Measurements from ENCODE around the gene PGA4.

DNA sequence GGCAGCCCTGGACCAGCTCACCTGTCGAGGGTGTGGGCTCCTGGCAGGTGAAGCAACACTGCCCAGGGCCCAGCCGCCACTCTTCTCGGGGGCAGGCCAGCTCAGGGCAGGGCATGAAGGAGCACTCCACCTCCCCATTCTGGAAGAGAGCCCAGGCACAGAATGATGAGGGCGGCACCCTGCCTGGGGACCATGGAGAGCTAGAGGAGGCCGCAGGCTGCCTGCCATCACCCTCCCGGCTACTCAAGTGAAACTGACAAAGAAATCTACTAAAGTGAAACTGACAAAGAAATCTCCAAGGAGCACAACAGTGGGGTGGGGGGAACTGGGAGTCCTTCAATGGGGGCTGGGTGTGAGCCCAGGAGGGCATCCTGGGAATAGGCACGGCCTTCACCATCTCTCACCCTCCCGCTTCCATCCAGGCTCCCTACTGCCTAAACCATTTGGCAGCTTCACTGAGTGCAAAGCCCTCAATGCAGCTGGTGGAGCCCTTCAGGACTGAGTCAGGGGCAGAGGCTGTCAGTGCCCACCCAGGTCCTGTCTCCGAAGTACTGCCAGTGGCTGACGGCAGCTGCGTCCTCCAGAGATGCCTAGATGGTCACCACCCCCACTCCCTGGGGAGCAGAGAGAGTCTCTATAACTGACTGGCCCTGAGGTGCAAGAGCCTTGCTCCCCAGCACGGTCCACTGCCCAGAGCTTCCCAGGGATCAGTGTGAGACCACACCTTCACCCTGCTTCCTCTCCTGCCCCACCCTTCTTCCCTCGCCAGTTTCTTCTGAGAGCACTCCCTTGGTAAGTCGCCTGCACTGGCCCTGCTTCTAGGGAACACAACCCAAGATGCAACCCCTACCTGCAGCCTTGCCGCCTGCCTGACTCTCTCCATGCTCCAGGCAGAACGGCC lies 51.3 kb downstream of the PGA4 start:
- TF ChIP-seq, protein P1, sequence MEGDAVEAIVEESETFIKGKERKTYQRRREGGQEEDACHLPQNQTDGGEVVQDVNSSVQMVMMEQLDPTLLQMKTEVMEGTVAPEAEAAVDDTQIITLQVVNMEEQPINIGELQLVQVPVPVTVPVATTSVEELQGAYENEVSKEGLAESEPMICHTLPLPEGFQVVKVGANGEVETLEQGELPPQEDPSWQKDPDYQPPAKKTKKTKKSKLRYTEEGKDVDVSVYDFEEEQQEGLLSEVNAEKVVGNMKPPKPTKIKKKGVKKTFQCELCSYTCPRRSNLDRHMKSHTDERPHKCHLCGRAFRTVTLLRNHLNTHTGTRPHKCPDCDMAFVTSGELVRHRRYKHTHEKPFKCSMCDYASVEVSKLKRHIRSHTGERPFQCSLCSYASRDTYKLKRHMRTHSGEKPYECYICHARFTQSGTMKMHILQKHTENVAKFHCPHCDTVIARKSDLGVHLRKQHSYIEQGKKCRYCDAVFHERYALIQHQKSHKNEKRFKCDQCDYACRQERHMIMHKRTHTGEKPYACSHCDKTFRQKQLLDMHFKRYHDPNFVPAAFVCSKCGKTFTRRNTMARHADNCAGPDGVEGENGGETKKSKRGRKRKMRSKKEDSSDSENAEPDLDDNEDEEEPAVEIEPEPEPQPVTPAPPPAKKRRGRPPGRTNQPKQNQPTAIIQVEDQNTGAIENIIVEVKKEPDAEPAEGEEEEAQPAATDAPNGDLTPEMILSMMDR (IDR thresholded peaks at IDR 0.05): no peak
- no peak for TF ChIP-seq POLR2A (IDR thresholded peaks at IDR 0.05)

Measured in lower leg skin (tissue), 3 donors.